Measurements from ENCODE around the gene BRD3OS.

DNA sequence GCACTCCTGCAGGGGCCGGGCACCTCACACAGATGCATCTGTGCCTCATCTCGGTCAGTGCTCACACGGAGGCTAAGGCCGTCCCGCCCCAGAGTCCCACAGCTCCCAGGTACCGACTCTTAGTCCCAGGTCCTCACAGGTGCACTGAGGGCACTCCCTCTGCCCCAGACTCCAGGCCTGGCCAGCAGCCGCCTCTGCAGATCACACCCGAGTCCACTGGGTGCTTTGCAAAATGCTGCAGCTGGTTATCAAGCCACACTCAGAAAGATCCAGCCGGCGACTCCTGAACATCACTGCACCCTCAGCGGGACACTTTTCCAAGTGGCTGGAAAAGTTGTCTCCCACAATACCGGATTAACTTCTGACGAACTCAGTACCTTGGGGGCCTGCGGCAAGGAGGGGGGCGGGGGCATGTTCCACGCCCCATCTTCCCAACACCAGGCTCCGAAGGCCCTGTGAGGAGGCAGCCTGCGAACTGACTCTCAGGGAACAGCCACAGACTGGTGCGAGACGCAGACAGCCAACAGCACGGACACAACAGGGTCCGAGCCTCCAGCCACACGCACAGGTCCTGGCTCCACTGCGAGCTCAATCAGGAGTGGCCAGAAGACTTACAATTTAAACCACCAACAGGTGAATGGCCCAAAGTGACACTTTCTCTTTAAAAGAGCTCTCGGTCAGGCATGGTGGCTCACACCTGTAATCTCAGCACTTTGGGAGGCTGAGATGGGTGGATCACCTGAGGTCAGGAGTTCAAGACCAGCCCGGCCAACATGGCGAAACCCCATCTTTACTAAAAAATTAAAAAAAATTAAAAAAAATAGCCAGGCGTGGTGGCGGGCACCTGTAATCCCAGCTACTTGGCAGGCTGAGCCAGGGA, 38.5 kb downstream of the BRD3OS start:
- TF ChIP-seq POLR2A (IDR thresholded peaks at IDR 0.05) = no peak
- TF ChIP-seq, protein P1, sequence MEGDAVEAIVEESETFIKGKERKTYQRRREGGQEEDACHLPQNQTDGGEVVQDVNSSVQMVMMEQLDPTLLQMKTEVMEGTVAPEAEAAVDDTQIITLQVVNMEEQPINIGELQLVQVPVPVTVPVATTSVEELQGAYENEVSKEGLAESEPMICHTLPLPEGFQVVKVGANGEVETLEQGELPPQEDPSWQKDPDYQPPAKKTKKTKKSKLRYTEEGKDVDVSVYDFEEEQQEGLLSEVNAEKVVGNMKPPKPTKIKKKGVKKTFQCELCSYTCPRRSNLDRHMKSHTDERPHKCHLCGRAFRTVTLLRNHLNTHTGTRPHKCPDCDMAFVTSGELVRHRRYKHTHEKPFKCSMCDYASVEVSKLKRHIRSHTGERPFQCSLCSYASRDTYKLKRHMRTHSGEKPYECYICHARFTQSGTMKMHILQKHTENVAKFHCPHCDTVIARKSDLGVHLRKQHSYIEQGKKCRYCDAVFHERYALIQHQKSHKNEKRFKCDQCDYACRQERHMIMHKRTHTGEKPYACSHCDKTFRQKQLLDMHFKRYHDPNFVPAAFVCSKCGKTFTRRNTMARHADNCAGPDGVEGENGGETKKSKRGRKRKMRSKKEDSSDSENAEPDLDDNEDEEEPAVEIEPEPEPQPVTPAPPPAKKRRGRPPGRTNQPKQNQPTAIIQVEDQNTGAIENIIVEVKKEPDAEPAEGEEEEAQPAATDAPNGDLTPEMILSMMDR (IDR thresholded peaks at IDR 0.05) = no peak
